HepG2 (cell line): ENCODE results near the gene ZNF217. TPM values are rescaled to one million over a fixed set of nuclear protein-coding genes. Genes with fewer than 3 reads are reported as not detected.
A peak's percentile ranks its signal among the peaks of the same experiment; 100 is the strongest.

Experiments
- ATAC-seq: fragments of 200-7000 bp; cut with Tn5 transposase; 3 replicates; pipeline ENCODE4 v1.9.1; 2020; ENCODE audit warnings: mild to moderate bottlenecking, moderate library complexity
- BruUV-seq: library from RNA; stranded (reverse); fragments of 400-500 nt; replicated peaks from 2 replicates; lab custom pipeline; 2021; lab: Mats Ljungman, UMichigan
- CTCF ChIA-PET: fragments of 300-600 bp; formaldehyde crosslinking; extraction: SDS; loops from one replicate; lab custom pipeline; 2021; ENCODE audit warnings: low total read pairs, inconsistent platforms, low intra/inter-chr PET ratio; lab: Yijun Ruan, JAX
- POLR2A ChIA-PET: fragments of 350-600 bp; sonication (Branson Sonifier 250); formaldehyde crosslinking; loops from one replicate; lab custom pipeline; 2020; ENCODE audit warnings: antibody characterized with exemption, inconsistent platforms; lab: Yijun Ruan, JAX
- DNase-seq: peaks from one replicate; pipeline ENCODE4 v3.0.0-alpha.2; 2015; ENCODE audit warnings: low spot score
- FAIRE-seq: peaks from 3 replicates; lab custom pipeline; 2011; peaks lifted over from hg19 to GRCh38; lab: Jason Lieb, UNC
- H2AFZ ChIP-seq: one replicate; pipeline ENCODE4 v1.6.1; 2011; ENCODE audit warnings: low read length, inconsistent platforms
- H3K27ac ChIP-seq: fragments of 300-600 bp; 3 replicates; pipeline ENCODE4 v1.8.0; 2011; ENCODE audit warnings: mixed run types, mild to moderate bottlenecking, mixed read lengths, low read length, inconsistent platforms; ENCODE audit not compliant: insufficient read depth; ENCODE audit errors: extremely low read length
- H3K27me3 ChIP-seq, 2 experiments: fragments of 200-600 bp in 1 of 2; 2 replicates in 1 of 2; 3 replicates in 1 of 2; pipeline versions ENCODE4 v1.6.0 to v1.8.0; 2011; ENCODE audit warnings: low read length in 2 of 2, mild to moderate bottlenecking in 2 of 2, moderate library complexity in 2 of 2, inconsistent platforms in 1 of 2; ENCODE audit not compliant: insufficient read depth in 2 of 2, control insufficient read depth in 1 of 2
- H3K36me3 ChIP-seq, 2 experiments: fragments of 200-600 bp in 1 of 2; replicated peaks in 1 of 2; 2 replicates in 1 of 2; 3 replicates in 1 of 2; pipeline versions ENCODE4 v1.5.1 to v1.8.0; 2011; ENCODE audit warnings: low read length in 2 of 2, inconsistent platforms in 1 of 2; ENCODE audit not compliant: insufficient read depth in 2 of 2, control insufficient read depth in 1 of 2
- H3K4me1 ChIP-seq: 2 replicates; pipeline ENCODE4 v1.5.1; 2012; ENCODE audit warnings: low read length, inconsistent platforms; ENCODE audit not compliant: insufficient read depth
- H3K4me2 ChIP-seq: 2 replicates; pipeline ENCODE4 v1.6.0; 2011; ENCODE audit warnings: low read depth, low read length, inconsistent platforms
- H3K4me3 ChIP-seq, 3 experiments: fragments of 200-600 bp in 1 of 3; sonication (generic), shearing (Covaris generic) in 1 of 3; replicated peaks in 1 of 3; 2 replicates each; pipeline ENCODE4 v1.5.1; 2011 to 2016; ENCODE audit warnings: low read length in 3 of 3, inconsistent platforms in 2 of 3, low read depth in 2 of 3, mild to moderate bottlenecking in 2 of 3, control low read depth in 1 of 3, mixed read lengths in 1 of 3; ENCODE audit not compliant: insufficient read depth in 1 of 3
- H3K79me2 ChIP-seq: one replicate; pipeline ENCODE4 v1.6.1; 2011; ENCODE audit warnings: low read length, inconsistent platforms; ENCODE audit not compliant: insufficient read depth
- H3K9ac ChIP-seq: 2 replicates; pipeline ENCODE4 v1.6.0; 2011; ENCODE audit warnings: mild to moderate bottlenecking, low read depth, low read length, inconsistent platforms; ENCODE audit not compliant: insufficient read depth
- H3K9me3 ChIP-seq: 2 replicates; pipeline ENCODE4 v1.5.1; 2012; ENCODE audit warnings: mild to moderate bottlenecking, low read length
- H4K20me1 ChIP-seq: 2 replicates; pipeline ENCODE4 v1.6.0; 2011; ENCODE audit warnings: inconsistent platforms, mild to moderate bottlenecking, low read length, moderate library complexity; ENCODE audit not compliant: insufficient read depth
- CBX2 ChIP-seq, 2 experiments: fragments of 200-600 bp in 1 of 2; sonication (generic); formaldehyde crosslinking in 1 of 2; IDR thresholded peaks; 2 replicates each; pipeline versions ENCODE4 v1.7.0 to v1.8.1; 2018 to 2022; ENCODE audit warnings: low read depth in 2 of 2, low read length in 1 of 2, mild to moderate bottlenecking in 1 of 2, missing genetic modification reagents in 1 of 2
- DPF2 ChIP-seq: sonication (generic); formaldehyde crosslinking; IDR thresholded peaks from 2 replicates; pipeline ENCODE4 v1.4.0; 2020; ENCODE audit warnings: mild to moderate bottlenecking, low read depth, missing genetic modification reagents, borderline replicate concordance
- HNF4G ChIP-seq, 2 experiments: sonication (generic) in 1 of 2; formaldehyde crosslinking in 1 of 2; IDR thresholded peaks; 2 replicates each; pipeline versions ENCODE4 v1.4.0 to v1.6.1; 2011 to 2020; ENCODE audit warnings: borderline replicate concordance in 2 of 2, low read depth in 2 of 2, mild to moderate bottlenecking in 2 of 2, low read length in 1 of 2, missing genetic modification reagents in 1 of 2, moderate library complexity in 1 of 2
- KDM6A ChIP-seq: IDR thresholded peaks from 2 replicates; pipeline ENCODE4 v1.6.1; 2016; ENCODE audit warnings: low read depth
- MAFF ChIP-seq: IDR thresholded peaks from 2 replicates; pipeline ENCODE4 v1.6.1; 2011; ENCODE audit warnings: low read depth, low read length, improper control_type of control experiment
- MAFG ChIP-seq: sonication (generic); formaldehyde crosslinking; IDR thresholded peaks from 2 replicates; pipeline ENCODE4 v1.5.1; 2020; ENCODE audit warnings: mild to moderate bottlenecking, missing genetic modification reagents
- MATR3 ChIP-seq: sonication (generic); formaldehyde crosslinking; IDR thresholded peaks from 2 replicates; pipeline ENCODE4 v1.4.0; 2020; ENCODE audit warnings: missing genetic modification reagents
- MED8 ChIP-seq: sonication (generic); formaldehyde crosslinking; IDR thresholded peaks from 2 replicates; pipeline ENCODE4 v1.8.1; 2023; ENCODE audit warnings: mild to moderate bottlenecking, missing genetic modification reagents; ENCODE audit not compliant: insufficient replicate concordance
- POLR2G ChIP-seq: fragments of 200-400 bp; formaldehyde crosslinking; IDR thresholded peaks from 2 replicates; pipeline ENCODE4 v1.6.1; 2018; ENCODE audit warnings: mild to moderate bottlenecking, low read depth, low read length, moderate library complexity
- RBM22 ChIP-seq: fragments of 200-400 bp; formaldehyde crosslinking; optimal IDR thresholded peaks from 2 replicates; pipeline ENCODE3; 2017; ENCODE audit warnings: mild to moderate bottlenecking, low read length, moderate library complexity
- RFXANK ChIP-seq: IDR thresholded peaks from 2 replicates; pipeline ENCODE4 v1.6.1; 2016
- SCMH1 ChIP-seq: sonication (generic); formaldehyde crosslinking; IDR thresholded peaks from 2 replicates; pipeline ENCODE4 v1.9.0; 2021; ENCODE audit warnings: missing genetic modification reagents, mild to moderate bottlenecking, borderline replicate concordance
- ZNF367 ChIP-seq: sonication (generic); formaldehyde crosslinking; IDR thresholded peaks from 2 replicates; pipeline ENCODE4 v1.4.0; 2020; ENCODE audit warnings: missing genetic modification reagents, borderline replicate concordance
- ZNF589 ChIP-seq: sonication (generic); formaldehyde crosslinking; conservative IDR thresholded peaks from 2 replicates; pipeline ENCODE4 v1.8.0; 2022; ENCODE audit warnings: mild to moderate bottlenecking, moderate library complexity, missing genetic modification reagents
- ZNF878 ChIP-seq: sonication (generic); formaldehyde crosslinking; IDR thresholded peaks from 2 replicates; pipeline ENCODE4 v1.8.1; 2023; ENCODE audit warnings: mild to moderate bottlenecking, missing genetic modification reagents, moderate library complexity
- ZSCAN25 ChIP-seq: sonication (generic); formaldehyde crosslinking; IDR thresholded peaks from 2 replicates; pipeline ENCODE4 v1.8.0; 2022; ENCODE audit warnings: mild to moderate bottlenecking, missing genetic modification reagents
- WGBS: methylation state at CpG from one replicate; pipeline ENCODE4 v1.1.6; 2017; ENCODE audit warnings: low lambda C conversion rate; 5-methylcytosine and 5-hydroxymethylcytosine counted together
- in situ Hi-C: cut with HindIII; loops from 2 replicates; pipeline ENCODE4 v1.10.0; 2017; ENCODE audit warnings: low pct_unique_long_range_greater_than_20kb; ENCODE audit not compliant: extremely low pct_ligation_motif_present
- intact Hi-C: fragments of 100-400 bp; cut with micrococcal nuclease; formaldehyde crosslinking; loops from one replicate; pipeline ENCODE4 v1.10.0; 2022; ENCODE audit not compliant: unreplicated experiment
- polyA plus RNA-seq, 8 experiments: library from polyadenylated mRNA; depleted of rRNA in 3 of 8; stranded (reverse) in 7 of 8; unstranded in 1 of 8; fragments of >200 nt; fragmentation: Illumina TruSeq in 4 of 8; extraction: Trizol in 4 of 8; gene quantifications; 2 replicates each; pipeline versions ENCODE4 v1.2.1 to v1.2.3, GENCODE V29; 2011 to 2016; ENCODE audit warnings: low read depth in 4 of 8, missing spikeins in 1 of 8, mixed read lengths in 1 of 8; ENCODE audit not compliant: insufficient read depth in 1 of 8
- total RNA-seq, 5 experiments: library from RNA; depleted of rRNA; stranded (reverse); fragments of >200 nt; fragmentation: Illumina TruSeq; extraction: Trizol; gene quantifications; 2 replicates each; pipeline ENCODE4 v1.2.3, GENCODE V29; 2016; ENCODE audit warnings: low read depth in 1 of 5
- TF ChIP-seq, protein P1 (sequence below): IDR thresholded peaks from 2 replicates; pipeline ENCODE4 v1.6.1; 2018; ENCODE audit warnings: missing genetic modification reagents, mild to moderate bottlenecking, missing compliant biosample characterization
- TF ChIP-seq, protein P2 (sequence below): sonication (generic); formaldehyde crosslinking; IDR thresholded peaks from 2 replicates; pipeline ENCODE4 v1.8.1; 2023; ENCODE audit warnings: mild to moderate bottlenecking, inconsistent platforms, moderate library complexity, missing genetic modification reagents, borderline replicate concordance

Gene ZNF217
- total and polyA plus RNA-seq, 2 of the 13 experiments (the other 11 are each of a cell fraction or from before 2014, with no cell fraction given): 22.3 to 29.8 TPM

DNA sequence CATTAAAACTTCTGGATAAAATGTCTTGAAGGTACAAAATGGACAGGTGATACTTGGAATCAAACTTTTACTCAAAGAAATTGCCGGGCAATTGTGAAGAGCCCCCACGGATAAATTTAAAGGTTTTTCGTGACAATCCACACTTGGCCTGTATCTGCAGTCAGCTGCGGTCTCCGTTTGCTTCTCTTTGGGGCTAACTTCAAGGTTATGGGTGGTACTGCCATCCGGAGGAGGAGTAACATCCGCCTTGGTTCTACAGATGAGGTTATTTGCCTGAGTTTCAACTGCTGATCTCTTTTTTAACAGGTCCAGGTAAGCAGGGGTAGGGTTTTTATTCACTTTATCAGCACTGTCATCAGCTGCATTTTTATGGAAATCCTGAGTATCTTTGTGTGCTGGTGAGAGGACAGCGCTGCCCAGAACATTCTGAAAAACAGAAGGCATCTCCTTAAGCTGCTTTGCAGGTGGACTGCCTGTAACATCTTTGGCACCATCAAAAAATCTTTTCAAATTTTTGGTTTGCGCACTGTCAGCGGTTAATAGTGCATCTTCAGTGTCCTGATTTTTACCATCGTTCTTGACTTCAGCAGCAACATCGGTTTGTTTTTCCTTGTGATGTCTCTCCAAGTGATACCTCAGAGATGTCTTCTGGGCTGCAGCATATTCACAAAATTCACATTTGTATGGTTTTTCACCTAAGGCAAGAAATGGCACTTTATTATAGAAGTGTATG, 16.9 kb downstream of the ZNF217 start:
- Histone ChIP-seq H3K4me2 (no peak overlapping the region), H3K9me3 (no peaks in the 10 kb centered on the region), H3K9ac (no peak overlapping the region), H3K79me2 (peaks cover 97% of the 10 kb centered on the region), H3K27ac (no peak overlapping the region), H4K20me1 (peaks cover 52% of the 10 kb centered on the region), H3K4me1 (peaks cover 44% of the 10 kb centered on the region), H2AFZ (no peak overlapping the region), H3K36me3 (peaks cover 67 to 78% of the 10 kb centered on the region in 2 experiments), H3K4me3 (no peak overlapping the region), H3K27me3 (no peaks in the 10 kb centered on the region)
- ChIA-PET POLR2A (no interaction called here), CTCF (interaction anchor here (4.5 kb wide), 1 partner anchor 364 kb away, joined by 107 read pairs; no protein-coding TSS in a partner anchor)
- BruUV-seq: TSS peak; percentile 22
- intact Hi-C loops (loop anchor here (10.0 kb wide), 1 partner anchor 528 kb away; no protein-coding TSS in a partner anchor), in situ Hi-C loops (loop anchor here (5.0 to 10.0 kb wide), 6 partner anchors 296 to 628 kb away; partner anchors contain the start of gene PFDN4)
- WGBS: 89% methylated on average over 12 of the region's 12 CpGs
- no peak for FAIRE-seq
- DNase-seq: no peak
- no peak for ATAC-seq
- no peak for TF ChIP-seq ZNF589 (CRISPR knock-in tag)
- no peak for TF ChIP-seq ZSCAN25 (CRISPR knock-in tag)
- no peak for TF ChIP-seq MATR3 (CRISPR knock-in tag)
- no peak for TF ChIP-seq RFXANK (CRISPR knock-in tag)
- peak; percentile 95 for TF ChIP-seq MAFF
- 0 out of 2 replicates have a peak, but pooled peaks have one; percentile 34 for TF ChIP-seq ZNF878 (CRISPR knock-in tag)
- TF ChIP-seq HNF4G (IDR thresholded peaks at IDR 0.05; ENCODE audit: borderline replicate concordance, low read depth, low read length): no peak
- no peak for TF ChIP-seq HNF4G (CRISPR knock-in tag; IDR thresholded peaks at IDR 0.05; ENCODE audit: borderline replicate concordance, low read depth)
- no peak for TF ChIP-seq CBX2 (IDR thresholded peaks at IDR 0.05; ENCODE audit: low read depth, low read length)
- TF ChIP-seq CBX2 (CRISPR knock-in tag; IDR thresholded peaks at IDR 0.05; ENCODE audit: low read depth): no peak
- peak; percentile 17; the same call in 1 of the 2 replicates for TF ChIP-seq POLR2G
- TF ChIP-seq, protein P1, sequence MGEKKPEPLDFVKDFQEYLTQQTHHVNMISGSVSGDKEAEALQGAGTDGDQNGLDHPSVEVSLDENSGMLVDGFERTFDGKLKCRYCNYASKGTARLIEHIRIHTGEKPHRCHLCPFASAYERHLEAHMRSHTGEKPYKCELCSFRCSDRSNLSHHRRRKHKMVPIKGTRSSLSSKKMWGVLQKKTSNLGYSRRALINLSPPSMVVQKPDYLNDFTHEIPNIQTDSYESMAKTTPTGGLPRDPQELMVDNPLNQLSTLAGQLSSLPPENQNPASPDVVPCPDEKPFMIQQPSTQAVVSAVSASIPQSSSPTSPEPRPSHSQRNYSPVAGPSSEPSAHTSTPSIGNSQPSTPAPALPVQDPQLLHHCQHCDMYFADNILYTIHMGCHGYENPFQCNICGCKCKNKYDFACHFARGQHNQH (CRISPR knock-in tag): no peak
- no peak for TF ChIP-seq KDM6A
- TF ChIP-seq DPF2 (CRISPR knock-in tag): no peak
- no peak for TF ChIP-seq MAFG (CRISPR knock-in tag)
- TF ChIP-seq RBM22: peak; percentile 87
- TF ChIP-seq ZNF367 (CRISPR knock-in tag): no peak
- TF ChIP-seq MED8 (CRISPR knock-in tag): no peak
- TF ChIP-seq, protein P2, sequence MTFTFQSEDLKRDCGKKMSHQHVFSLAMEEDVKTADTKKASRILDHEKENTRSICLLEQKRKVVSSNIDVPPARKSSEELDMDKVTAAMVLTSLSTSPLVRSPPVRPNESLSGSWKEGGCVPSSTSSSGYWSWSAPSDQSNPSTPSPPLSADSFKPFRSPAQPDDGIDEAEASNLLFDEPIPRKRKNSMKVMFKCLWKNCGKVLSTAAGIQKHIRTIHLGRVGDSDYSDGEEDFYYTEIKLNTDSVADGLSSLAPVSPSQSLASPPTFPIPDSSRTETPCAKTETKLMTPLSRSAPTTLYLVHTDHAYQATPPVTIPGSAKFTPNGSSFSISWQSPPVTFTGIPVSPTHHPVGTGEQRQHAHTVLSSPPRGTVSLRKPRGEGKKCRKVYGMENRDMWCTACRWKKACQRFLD: no peak
- no peak for TF ChIP-seq SCMH1
